ENCODE results near the gene ANP32E. TPM values are rescaled to one million over a fixed set of nuclear protein-coding genes. Genes with fewer than 3 reads are reported as not detected.
A peak's percentile ranks its signal among the peaks of the same experiment; 100 is the strongest.
"Not testable (repeated sequence)": the region's sequence is repeated elsewhere in the genome, so short reads cannot be mapped to it uniquely, and the experiment has no call there.

Gene ANP32E
- total RNA-seq, 2 donors from 2014 or later = 9.8 to 13.5 TPM

DNA sequence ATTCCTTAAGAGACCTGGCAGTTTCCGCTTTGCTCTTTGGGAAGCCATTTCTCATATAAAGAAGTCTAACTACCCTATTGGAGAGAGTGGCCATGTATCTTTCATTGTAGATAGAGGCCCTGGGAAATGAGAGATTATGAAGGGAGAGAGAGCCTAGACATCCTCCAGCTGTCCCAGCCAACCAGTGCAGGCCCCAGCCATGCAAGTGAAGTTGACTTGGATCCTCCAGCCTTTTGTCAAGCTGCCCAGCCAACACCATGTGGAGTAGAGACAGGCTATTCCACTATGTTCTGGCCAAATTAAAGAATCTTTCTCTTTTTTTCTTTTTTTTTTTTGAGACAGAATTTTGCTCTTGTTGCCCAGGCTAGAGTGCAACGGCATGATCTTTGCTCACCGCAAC is 7.1 kb upstream of the ANP32E start:
- intact Hi-C loops (cut with DNase I) = no loop called here
- Histone ChIP-seq H3K27ac (no peak overlapping the region), H3K4me1 (replicated peaks) (no peaks in the 10 kb centered on the region), H3K9me3 (no peaks in the 10 kb centered on the region), H3K27me3 (replicated peaks; ENCODE audit: insufficient read depth) (no peaks in the 10 kb centered on the region), H3K36me3 (no peaks in the 10 kb centered on the region), H3K4me3 (no peak overlapping the region)
- TF ChIP-seq, protein P1, sequence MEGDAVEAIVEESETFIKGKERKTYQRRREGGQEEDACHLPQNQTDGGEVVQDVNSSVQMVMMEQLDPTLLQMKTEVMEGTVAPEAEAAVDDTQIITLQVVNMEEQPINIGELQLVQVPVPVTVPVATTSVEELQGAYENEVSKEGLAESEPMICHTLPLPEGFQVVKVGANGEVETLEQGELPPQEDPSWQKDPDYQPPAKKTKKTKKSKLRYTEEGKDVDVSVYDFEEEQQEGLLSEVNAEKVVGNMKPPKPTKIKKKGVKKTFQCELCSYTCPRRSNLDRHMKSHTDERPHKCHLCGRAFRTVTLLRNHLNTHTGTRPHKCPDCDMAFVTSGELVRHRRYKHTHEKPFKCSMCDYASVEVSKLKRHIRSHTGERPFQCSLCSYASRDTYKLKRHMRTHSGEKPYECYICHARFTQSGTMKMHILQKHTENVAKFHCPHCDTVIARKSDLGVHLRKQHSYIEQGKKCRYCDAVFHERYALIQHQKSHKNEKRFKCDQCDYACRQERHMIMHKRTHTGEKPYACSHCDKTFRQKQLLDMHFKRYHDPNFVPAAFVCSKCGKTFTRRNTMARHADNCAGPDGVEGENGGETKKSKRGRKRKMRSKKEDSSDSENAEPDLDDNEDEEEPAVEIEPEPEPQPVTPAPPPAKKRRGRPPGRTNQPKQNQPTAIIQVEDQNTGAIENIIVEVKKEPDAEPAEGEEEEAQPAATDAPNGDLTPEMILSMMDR (IDR thresholded peaks at IDR 0.05) = no peak
- TF ChIP-seq POLR2A (IDR thresholded peaks at IDR 0.05) (no peak), POLR2AphosphoS5 (IDR thresholded peaks at IDR 0.05) (no peak)
- no peak for DNase-seq (ENCODE audit: low spot score)
- 94% methylated on average over 3 of the region's 3 CpGs for WGBS

DNA sequence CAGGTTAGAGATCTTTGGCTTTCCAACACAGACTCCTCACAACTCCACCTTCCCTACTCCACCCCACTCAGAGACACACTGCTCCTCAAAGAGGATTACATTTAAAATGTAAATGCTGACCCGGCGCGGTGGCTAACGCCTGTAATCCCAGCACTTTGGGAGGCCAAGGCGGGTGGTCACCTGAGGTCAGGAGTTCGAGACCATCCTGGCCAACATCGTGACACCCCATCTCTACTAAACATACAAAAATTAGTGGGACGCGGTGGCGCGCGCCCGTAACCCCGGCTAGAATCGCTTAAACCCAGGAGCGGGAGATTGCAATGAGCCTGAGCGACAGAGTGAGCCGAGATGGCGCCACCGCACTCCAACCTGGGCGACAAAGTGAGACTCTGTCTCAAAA is 1.8 kb upstream of the ANP32E start:
- no peak overlapping the region for H3K27ac ChIP-seq
- no peak for DNase-seq (ENCODE audit: low spot score)
- no peaks in the 10 kb centered on the region for H3K36me3 ChIP-seq
- TF ChIP-seq, protein P1 (IDR thresholded peaks at IDR 0.05) = no peak
- TF ChIP-seq POLR2A (IDR thresholded peaks at IDR 0.05) (no peak), POLR2AphosphoS5 (IDR thresholded peaks at IDR 0.05) (no peak)
- no peaks in the 10 kb centered on the region for H3K27me3 ChIP-seq (replicated peaks; ENCODE audit: insufficient read depth)
- intact Hi-C loops (cut with DNase I) = no loop called here
- WGBS = 97% methylated on average over 21 of the region's 21 CpGs
- no peaks in the 10 kb centered on the region for H3K4me1 ChIP-seq (replicated peaks)
- H3K4me3 ChIP-seq = no peak overlapping the region
- no peaks in the 10 kb centered on the region for H3K9me3 ChIP-seq

DNA sequence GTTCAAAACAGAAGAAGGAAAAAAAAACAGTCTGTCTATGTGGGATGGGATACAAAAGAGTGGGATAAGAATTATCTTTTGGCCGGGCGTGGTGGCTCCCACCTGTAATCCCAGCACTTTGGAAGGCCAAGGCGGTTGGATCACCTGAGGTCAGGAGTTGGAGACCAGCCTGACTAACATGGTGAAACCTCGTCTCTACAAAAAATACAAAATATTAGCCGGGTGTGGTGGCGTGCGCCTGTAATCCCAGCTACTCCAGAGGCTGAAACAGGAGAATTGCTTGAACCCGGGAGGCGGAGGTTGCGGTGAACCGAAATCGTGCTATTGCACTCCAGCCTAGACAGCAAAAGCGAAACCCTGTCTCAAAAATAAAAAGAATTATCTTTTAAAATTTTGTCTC is 1.3 kb upstream of the ANP32E start:
- H3K27me3 ChIP-seq (replicated peaks; ENCODE audit: insufficient read depth); H3K36me3 ChIP-seq; H3K27ac ChIP-seq; intact Hi-C loops (cut with DNase I); H3K9me3 ChIP-seq; H3K4me3 ChIP-seq; DNase-seq (ENCODE audit: low spot score); H3K4me1 ChIP-seq (replicated peaks): not testable (repeated sequence)
- WGBS = 89% methylated on average over 13 of the region's 13 CpGs

DNA sequence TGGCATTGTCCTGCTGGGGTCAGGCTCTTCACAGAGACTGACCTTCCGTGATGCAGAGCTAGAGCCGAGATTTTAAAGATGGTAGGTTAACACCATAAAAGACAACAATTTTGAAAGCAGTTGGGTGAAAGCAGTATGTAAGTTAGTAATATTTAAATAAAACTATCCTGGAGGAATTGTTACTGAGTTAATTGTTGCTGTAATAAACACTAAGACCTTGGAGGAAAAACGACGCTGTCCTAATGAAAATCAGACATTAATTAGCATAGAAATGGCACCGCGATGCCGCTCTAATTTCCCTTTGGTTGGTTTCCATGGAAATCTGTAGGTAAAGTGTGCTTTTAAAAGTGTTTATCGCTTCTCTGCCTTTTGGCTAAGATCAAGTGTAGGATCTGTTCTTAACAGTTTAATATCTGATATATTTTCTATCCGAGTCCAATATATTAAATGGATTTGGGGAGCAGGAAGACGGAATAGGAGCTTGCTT is 745 bp upstream of the ANP32E start:
- no peaks in the 10 kb centered on the region for H3K4me1 ChIP-seq (replicated peaks)
- intact Hi-C loops (cut with DNase I) = no loop called here
- H3K36me3 ChIP-seq = no peaks in the 10 kb centered on the region
- peak overlapping the region; percentile 30 to 54 for H3K4me3 ChIP-seq
- 23% methylated on average over 10 of the region's 10 CpGs for WGBS
- DNase-seq (ENCODE audit: low spot score) = no peak
- TF ChIP-seq, protein P1 (IDR thresholded peaks at IDR 0.05) = no peak
- no peak for TF ChIP-seq POLR2AphosphoS5 (IDR thresholded peaks at IDR 0.05)
- no peak for TF ChIP-seq POLR2A (IDR thresholded peaks at IDR 0.05)
- peak overlapping the region in 1 of 2 donors; percentile 35 for H3K27ac ChIP-seq
- H3K9me3 ChIP-seq = no peaks in the 10 kb centered on the region
- H3K27me3 ChIP-seq (replicated peaks; ENCODE audit: insufficient read depth) = no peaks in the 10 kb centered on the region

DNA sequence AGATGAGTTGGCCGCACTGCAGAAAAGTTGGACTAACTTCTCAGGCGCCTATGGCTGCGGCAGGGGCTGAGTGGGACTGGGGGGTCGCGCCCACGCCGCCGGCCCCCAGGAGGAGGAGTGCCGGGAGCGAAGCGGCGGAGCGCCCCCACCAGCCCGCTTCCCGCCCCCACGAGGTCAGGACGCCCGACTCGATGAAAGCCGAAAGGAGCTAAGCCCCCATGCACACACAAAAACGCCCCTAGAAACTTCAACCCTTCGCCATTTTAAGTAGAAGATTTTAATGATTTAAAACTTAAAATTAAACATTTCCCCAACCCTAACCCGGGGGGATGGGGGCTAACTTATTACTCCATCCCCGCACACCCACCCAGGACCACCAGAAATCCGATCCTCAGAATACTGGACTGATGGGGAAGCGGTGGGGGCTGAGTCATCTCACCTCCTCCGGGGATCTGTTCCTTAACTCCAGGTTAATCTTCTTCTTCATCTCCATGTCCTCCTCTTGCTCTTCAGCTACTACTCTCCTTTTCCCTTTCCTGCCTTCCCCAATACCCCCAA is 539 bp downstream of the ANP32E start:
- H3K27ac ChIP-seq = peak overlapping the region; percentile 90 to 94
- H3K9me3 ChIP-seq = no peaks in the 10 kb centered on the region
- intact Hi-C loops (cut with DNase I) = no loop called here
- H3K27me3 ChIP-seq (replicated peaks; ENCODE audit: insufficient read depth) = no peaks in the 10 kb centered on the region
- H3K36me3 ChIP-seq = no peaks in the 10 kb centered on the region
- no peak for DNase-seq (ENCODE audit: low spot score)
- no peak for TF ChIP-seq POLR2AphosphoS5 (IDR thresholded peaks at IDR 0.05)
- no peak for TF ChIP-seq POLR2A (IDR thresholded peaks at IDR 0.05)
- TF ChIP-seq, protein P1 (IDR thresholded peaks at IDR 0.05) = no peak
- 0% methylated on average over 26 of the region's 27 CpGs for WGBS
- peak overlapping the region; percentile 54 to 75 for H3K4me3 ChIP-seq
- H3K4me1 ChIP-seq (replicated peaks) = no peaks in the 10 kb centered on the region

Data from prostate gland (tissue), 2 donors.